Measurements from ENCODE around the gene LCN12.

The LCN12 gene

DNA sequence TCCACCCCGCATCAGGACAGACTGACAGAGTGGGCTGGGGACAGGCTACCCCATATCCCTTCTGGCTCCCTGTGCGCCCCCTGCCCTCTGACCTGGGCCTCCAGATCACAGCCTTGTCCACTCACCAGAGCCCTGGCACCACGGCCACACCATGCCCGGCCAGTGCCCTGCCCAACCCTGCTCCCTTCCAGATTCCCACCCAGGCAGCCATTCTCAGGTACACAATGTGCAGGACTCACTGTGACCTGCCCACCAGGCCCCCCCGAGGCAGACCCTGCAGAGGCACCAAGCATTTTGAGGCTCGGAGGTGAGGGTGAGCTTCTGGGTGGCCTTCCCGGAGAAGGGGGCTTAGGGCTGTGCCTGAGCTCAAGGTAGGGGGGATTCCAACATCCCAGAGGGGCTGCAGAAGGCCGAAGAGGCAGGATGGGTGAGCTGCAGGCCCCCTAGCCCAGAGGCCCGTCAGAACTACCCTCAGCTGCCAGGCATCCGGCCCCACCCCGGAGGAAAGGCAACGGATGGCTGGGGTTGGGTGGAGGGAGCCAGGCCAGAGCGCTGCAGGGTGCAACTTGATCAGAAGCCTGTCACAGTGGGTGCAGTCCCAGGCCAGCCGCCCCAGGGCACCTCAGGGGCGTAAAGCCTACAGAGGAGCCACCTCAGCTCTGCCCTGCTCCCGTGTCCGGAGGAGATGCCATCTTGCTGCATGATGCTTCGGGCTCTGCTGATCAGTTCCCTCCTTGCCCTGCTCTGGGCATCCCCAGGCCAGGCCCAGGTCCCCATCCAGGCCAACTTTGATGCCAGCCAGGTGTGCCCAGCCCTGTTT, 30.4 kb downstream of the LCN12 start, which contains the start of gene LCNL1:
Gene LCNL1, plus strand, starts transcription at position 762 of the 820 bp plus-strand sequence. CDS start 594 bp downstream, outside the sequence.
- Histone ChIP-seq H3K4me1 (ENCODE audit: control insufficient read depth, low read depth, low read length) (no peaks in the 10 kb centered on the region), H2BK120ac (ENCODE audit: low read depth, low read length) (no peak within 1 kb of the TSS), H3K56ac (ENCODE audit: low read length) (no peak within 1 kb of the TSS), H4K8ac (ENCODE audit: low read depth, low read length) (no peak within 1 kb of the TSS), H3K4me3 (ENCODE audit: low read length) (no peak within 1 kb of the TSS), H3K9ac (ENCODE audit: low read length) (no peak within 1 kb of the TSS), H3K27me3 (ENCODE audit: insufficient read depth, low read length, poor library complexity) (peaks cover 8% of the 10 kb centered on the region), H3K27ac (ENCODE audit: low read depth, low read length) (no peak within 1 kb of the TSS), H3K23ac (ENCODE audit: low read length) (no peak within 1 kb of the TSS), H2BK5ac (ENCODE audit: low read length) (no peak within 1 kb of the TSS), H2AK5ac (ENCODE audit: low read length) (no peak within 1 kb of the TSS), H3K18ac (ENCODE audit: low read length) (no peak within 1 kb of the TSS), H3K79me1 (ENCODE audit: low read length) (no peaks in the 10 kb centered on the region), H3K4me2 (ENCODE audit: low read length) (no peak within 1 kb of the TSS), H3K4ac (ENCODE audit: low read depth, low read length) (no peak within 1 kb of the TSS), H3K36me3 (ENCODE audit: control insufficient read depth, insufficient read depth, low read length) (no peaks in the 10 kb centered on the region), H4K5ac (ENCODE audit: low read length) (no peak within 1 kb of the TSS), H2BK15ac (replicated peaks; ENCODE audit: low read depth) (no peak within 1 kb of the TSS), H3K79me2 (ENCODE audit: control insufficient read depth, insufficient read depth, low read length) (no peaks in the 10 kb centered on the region)
- WGBS (ENCODE audit: extremely low coverage, insufficient coverage, low lambda C conversion rate) = no CpG with 5 or more reads among the region's 18 CpGs
- DNase-seq = no peak

DNA sequence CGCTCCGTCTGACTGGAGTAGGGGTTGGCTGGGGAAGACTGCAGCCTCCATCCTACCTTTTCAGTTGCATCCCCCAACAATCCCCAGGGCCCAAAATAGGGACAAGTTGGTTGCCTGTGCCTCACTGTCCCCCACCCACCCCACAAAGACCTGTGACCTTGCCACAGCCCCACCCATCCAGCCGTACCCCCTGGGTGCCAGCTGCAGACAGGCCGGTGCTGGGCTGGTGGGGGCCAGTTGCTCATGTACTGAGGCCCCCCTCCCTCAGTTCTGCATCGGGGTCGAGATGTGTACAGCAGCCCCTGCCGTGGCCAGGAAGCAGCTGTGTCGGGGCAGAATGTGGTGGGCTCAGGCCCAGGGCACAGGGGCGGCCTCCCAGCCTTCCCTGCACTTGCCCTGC, 31.1 kb downstream of the LCN12 start:
- Histone ChIP-seq H4K8ac (ENCODE audit: low read depth, low read length) (no peak overlapping the region), H3K18ac (ENCODE audit: low read length) (no peak overlapping the region), H2BK15ac (replicated peaks; ENCODE audit: low read depth) (no peak overlapping the region), H3K4me1 (ENCODE audit: control insufficient read depth, low read depth, low read length) (no peaks in the 10 kb centered on the region), H2BK5ac (ENCODE audit: low read length) (no peak overlapping the region), H3K79me2 (ENCODE audit: control insufficient read depth, insufficient read depth, low read length) (no peaks in the 10 kb centered on the region), H3K4me3 (ENCODE audit: low read length) (no peak overlapping the region), H3K4ac (ENCODE audit: low read depth, low read length) (no peak overlapping the region), H3K56ac (ENCODE audit: low read length) (no peak overlapping the region), H3K23ac (ENCODE audit: low read length) (no peak overlapping the region), H3K27ac (ENCODE audit: low read depth, low read length) (no peak overlapping the region), H2BK120ac (ENCODE audit: low read depth, low read length) (no peak overlapping the region), H4K5ac (ENCODE audit: low read length) (no peak overlapping the region), H2AK5ac (ENCODE audit: low read length) (no peak overlapping the region), H3K36me3 (ENCODE audit: control insufficient read depth, insufficient read depth, low read length) (no peaks in the 10 kb centered on the region), H3K9ac (ENCODE audit: low read length) (no peak overlapping the region), H3K79me1 (ENCODE audit: low read length) (no peaks in the 10 kb centered on the region), H3K27me3 (ENCODE audit: insufficient read depth, low read length, poor library complexity) (peaks cover 8% of the 10 kb centered on the region), H3K4me2 (ENCODE audit: low read length) (no peak overlapping the region)
- no peak for DNase-seq
- no CpG with 5 or more reads among the region's 9 CpGs for WGBS (ENCODE audit: extremely low coverage, insufficient coverage, low lambda C conversion rate)

DNA sequence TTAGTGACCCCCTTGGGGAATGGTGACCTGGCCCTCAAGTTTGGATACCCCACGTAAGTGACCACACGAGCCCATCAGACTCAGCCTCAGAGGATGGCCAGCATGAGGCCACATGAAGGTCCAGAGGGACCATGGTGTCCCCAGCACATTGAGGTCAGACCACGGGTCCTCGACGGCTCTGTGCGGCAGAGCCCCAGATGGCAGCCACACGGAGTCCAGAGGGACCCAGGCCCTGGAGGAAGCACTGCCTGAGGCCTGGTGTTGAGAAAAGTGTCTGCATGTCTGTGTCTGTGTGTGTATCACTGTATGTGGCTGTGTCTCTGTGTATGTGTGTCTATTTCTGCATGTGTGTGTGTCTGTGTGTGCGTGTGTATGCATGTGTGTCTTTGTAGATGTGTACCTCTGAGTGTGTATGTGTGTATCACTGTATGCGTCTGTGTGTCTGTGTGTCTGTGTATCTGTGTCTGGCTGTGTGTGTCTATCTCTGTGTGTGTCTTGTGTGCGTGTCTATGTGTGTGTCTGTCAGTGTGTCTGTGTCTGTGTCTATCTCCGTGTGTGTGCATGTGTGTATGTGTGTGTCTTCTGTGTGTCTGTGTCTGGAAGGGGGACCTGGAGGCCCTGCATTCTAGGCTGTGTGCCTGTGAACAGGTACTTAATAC, 31.7 kb downstream of the LCN12 start:
- Histone ChIP-seq H4K8ac (ENCODE audit: low read depth, low read length) (no peak overlapping the region), H3K4me2 (ENCODE audit: low read length) (no peak overlapping the region), H3K79me1 (ENCODE audit: low read length) (no peaks in the 10 kb centered on the region), H3K4me3 (ENCODE audit: low read length) (no peak overlapping the region), H3K56ac (ENCODE audit: low read length) (no peak overlapping the region), H3K9ac (ENCODE audit: low read length) (no peak overlapping the region), H3K27ac (ENCODE audit: low read depth, low read length) (no peak overlapping the region), H3K4ac (ENCODE audit: low read depth, low read length) (no peak overlapping the region), H2BK5ac (ENCODE audit: low read length) (no peak overlapping the region), H4K5ac (ENCODE audit: low read length) (no peak overlapping the region), H3K79me2 (ENCODE audit: control insufficient read depth, insufficient read depth, low read length) (no peaks in the 10 kb centered on the region), H3K23ac (ENCODE audit: low read length) (no peak overlapping the region), H3K18ac (ENCODE audit: low read length) (no peak overlapping the region), H3K27me3 (ENCODE audit: insufficient read depth, low read length, poor library complexity) (peaks cover 8% of the 10 kb centered on the region), H2BK120ac (ENCODE audit: low read depth, low read length) (no peak overlapping the region), H2AK5ac (ENCODE audit: low read length) (no peak overlapping the region), H3K4me1 (ENCODE audit: control insufficient read depth, low read depth, low read length) (no peaks in the 10 kb centered on the region), H3K36me3 (ENCODE audit: control insufficient read depth, insufficient read depth, low read length) (no peaks in the 10 kb centered on the region), H2BK15ac (replicated peaks; ENCODE audit: low read depth) (no peak overlapping the region)
- no peak for DNase-seq
- no CpG with 5 or more reads among the region's 11 CpGs for WGBS (ENCODE audit: extremely low coverage, insufficient coverage, low lambda C conversion rate)

GRCh38 chr9:136984464-136985026, 32.5 kb downstream of the LCN12 start:
- no CpG with 5 or more reads among the region's 29 CpGs for WGBS (ENCODE audit: extremely low coverage, insufficient coverage, low lambda C conversion rate)
- Histone ChIP-seq H2AK5ac (ENCODE audit: low read length) (no peak overlapping the region), H2BK120ac (ENCODE audit: low read depth, low read length) (no peak overlapping the region), H4K5ac (ENCODE audit: low read length) (no peak overlapping the region), H3K79me2 (ENCODE audit: control insufficient read depth, insufficient read depth, low read length) (no peaks in the 10 kb centered on the region), H3K27ac (ENCODE audit: low read depth, low read length) (no peak overlapping the region), H3K79me1 (ENCODE audit: low read length) (no peaks in the 10 kb centered on the region), H3K4me3 (ENCODE audit: low read length) (no peak overlapping the region), H3K56ac (ENCODE audit: low read length) (peak overlapping the region; percentile 56), H3K27me3 (ENCODE audit: insufficient read depth, low read length, poor library complexity) (peaks cover 8% of the 10 kb centered on the region), H3K4me1 (ENCODE audit: control insufficient read depth, low read depth, low read length) (no peaks in the 10 kb centered on the region), H3K36me3 (ENCODE audit: control insufficient read depth, insufficient read depth, low read length) (no peaks in the 10 kb centered on the region), H3K9ac (ENCODE audit: low read length) (no peak overlapping the region), H3K4me2 (ENCODE audit: low read length) (no peak overlapping the region), H4K8ac (ENCODE audit: low read depth, low read length) (no peak overlapping the region), H2BK15ac (replicated peaks; ENCODE audit: low read depth) (no peak overlapping the region), H3K18ac (ENCODE audit: low read length) (no peak overlapping the region), H3K23ac (ENCODE audit: low read length) (no peak overlapping the region), H2BK5ac (ENCODE audit: low read length) (no peak overlapping the region), H3K4ac (ENCODE audit: low read depth, low read length) (no peak overlapping the region)
- no peak for DNase-seq

DNA sequence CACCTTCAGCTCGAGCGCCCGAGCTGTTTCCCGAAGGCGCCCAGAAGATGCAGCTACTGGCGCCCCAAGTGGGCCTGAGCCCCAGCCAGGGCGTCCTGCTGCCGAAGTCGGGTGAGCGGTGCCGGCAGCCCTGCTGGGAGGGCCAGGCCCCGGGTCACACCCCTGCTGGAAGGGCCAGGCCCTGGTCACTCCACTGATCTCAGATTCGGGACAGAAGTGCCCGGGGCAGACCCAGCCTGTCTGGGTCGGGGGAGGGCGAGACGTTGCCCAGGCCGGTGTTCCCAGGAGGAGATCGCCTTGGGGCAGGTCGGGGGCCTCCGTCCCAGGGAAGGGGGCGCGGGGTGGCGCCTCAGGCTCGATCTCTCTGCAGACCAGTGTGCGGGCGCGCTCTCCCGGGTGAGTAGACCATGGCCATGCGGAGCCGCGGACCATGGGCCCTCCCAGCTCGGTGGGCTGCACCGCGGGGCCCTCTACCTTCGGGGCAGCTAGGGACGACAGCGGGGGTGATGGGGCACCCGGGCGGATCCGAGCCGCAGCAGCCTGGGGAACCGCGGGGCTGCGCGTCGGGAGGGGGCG, 33.0 kb downstream of the LCN12 start:
- WGBS (ENCODE audit: extremely low coverage, insufficient coverage, low lambda C conversion rate) = no CpG with 5 or more reads among the region's 48 CpGs
- Histone ChIP-seq H3K23ac (ENCODE audit: low read length) (no peak overlapping the region), H3K18ac (ENCODE audit: low read length) (no peak overlapping the region), H3K79me1 (ENCODE audit: low read length) (no peaks in the 10 kb centered on the region), H4K8ac (ENCODE audit: low read depth, low read length) (no peak overlapping the region), H3K56ac (ENCODE audit: low read length) (peak overlapping the region; percentile 56), H3K4me1 (ENCODE audit: control insufficient read depth, low read depth, low read length) (no peaks in the 10 kb centered on the region), H3K4me3 (ENCODE audit: low read length) (no peak overlapping the region), H2AK5ac (ENCODE audit: low read length) (no peak overlapping the region), H3K27ac (ENCODE audit: low read depth, low read length) (no peak overlapping the region), H2BK15ac (replicated peaks; ENCODE audit: low read depth) (no peak overlapping the region), H3K4me2 (ENCODE audit: low read length) (peak overlapping the region; percentile 22), H3K27me3 (ENCODE audit: insufficient read depth, low read length, poor library complexity) (peaks cover 8% of the 10 kb centered on the region), H2BK5ac (ENCODE audit: low read length) (no peak overlapping the region), H3K9ac (ENCODE audit: low read length) (peak overlapping the region; percentile 45), H3K79me2 (ENCODE audit: control insufficient read depth, insufficient read depth, low read length) (no peaks in the 10 kb centered on the region), H4K5ac (ENCODE audit: low read length) (no peak overlapping the region), H2BK120ac (ENCODE audit: low read depth, low read length) (no peak overlapping the region), H3K4ac (ENCODE audit: low read depth, low read length) (no peak overlapping the region), H3K36me3 (ENCODE audit: control insufficient read depth, insufficient read depth, low read length) (no peaks in the 10 kb centered on the region)
- DNase-seq = no peak

All from mesendoderm (in vitro differentiated cells).